Parietal lobe (tissue), 1 donor: ENCODE measurements around the gene APOL6. TPM values are rescaled to one million over a fixed set of nuclear protein-coding genes. Genes with fewer than 3 reads are reported as not detected.

Experiments
- total RNA-seq: library from RNA; depleted of rRNA; stranded (reverse); fragments of >200 nt; gene quantifications from one replicate; pipeline ENCODE4 v1.2.3, GENCODE V29; 2014

APOL6 gene, protein sequence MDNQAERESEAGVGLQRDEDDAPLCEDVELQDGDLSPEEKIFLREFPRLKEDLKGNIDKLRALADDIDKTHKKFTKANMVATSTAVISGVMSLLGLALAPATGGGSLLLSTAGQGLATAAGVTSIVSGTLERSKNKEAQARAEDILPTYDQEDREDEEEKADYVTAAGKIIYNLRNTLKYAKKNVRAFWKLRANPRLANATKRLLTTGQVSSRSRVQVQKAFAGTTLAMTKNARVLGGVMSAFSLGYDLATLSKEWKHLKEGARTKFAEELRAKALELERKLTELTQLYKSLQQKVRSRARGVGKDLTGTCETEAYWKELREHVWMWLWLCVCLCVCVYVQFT
- total RNA-seq: 0.63 TPM

DNA sequence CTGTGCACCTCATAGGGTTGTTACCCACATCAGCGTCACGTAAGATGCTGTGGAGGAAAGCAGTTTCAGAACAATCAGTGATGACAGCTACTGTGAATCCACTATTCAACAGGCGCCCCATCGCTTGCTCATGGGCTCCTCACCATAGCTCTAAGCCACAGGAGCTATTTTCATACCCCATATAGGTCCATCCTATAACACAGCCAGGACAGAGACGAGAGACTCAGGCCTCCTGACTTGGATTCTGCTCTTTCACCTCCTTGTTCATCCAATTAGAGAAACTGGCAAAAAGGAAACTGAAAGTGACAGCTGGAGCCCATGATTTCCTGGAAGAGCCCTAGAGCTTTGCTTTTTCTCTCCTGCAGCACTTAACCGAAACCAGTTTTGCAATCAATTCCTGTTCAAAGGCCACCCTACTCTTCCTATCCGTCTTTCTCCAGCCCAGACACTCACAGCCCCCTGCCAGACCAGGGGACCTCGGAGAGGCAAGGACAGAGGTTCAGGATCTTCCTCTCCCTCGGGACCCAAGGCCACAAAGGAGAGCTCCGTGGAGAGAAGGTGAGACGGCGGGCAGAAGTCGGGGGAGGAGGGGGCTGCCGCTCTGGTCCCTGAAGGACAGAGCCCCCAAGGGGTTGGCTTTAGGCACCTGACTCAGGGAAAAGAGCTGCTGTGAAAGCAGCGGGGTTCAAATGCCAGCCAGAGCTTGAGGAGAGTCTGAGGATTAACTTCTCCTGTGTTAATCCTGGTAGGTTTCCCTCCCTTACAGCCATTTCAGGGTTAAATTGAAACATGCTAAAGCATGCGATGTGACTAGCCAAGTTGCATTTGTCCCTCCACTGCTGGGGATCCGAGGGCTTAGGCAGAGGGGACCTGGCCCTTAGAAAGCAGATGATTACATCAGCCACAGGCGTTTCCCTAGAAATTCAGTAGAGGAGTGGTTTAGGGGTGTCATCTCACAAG lies at the start of gene APOL6:
Gene APOL6 (plus strand): TSS at position 381 of the 960 bp plus-strand sequence. CDS start 7,980 bp downstream, outside the sequence.

DNA sequence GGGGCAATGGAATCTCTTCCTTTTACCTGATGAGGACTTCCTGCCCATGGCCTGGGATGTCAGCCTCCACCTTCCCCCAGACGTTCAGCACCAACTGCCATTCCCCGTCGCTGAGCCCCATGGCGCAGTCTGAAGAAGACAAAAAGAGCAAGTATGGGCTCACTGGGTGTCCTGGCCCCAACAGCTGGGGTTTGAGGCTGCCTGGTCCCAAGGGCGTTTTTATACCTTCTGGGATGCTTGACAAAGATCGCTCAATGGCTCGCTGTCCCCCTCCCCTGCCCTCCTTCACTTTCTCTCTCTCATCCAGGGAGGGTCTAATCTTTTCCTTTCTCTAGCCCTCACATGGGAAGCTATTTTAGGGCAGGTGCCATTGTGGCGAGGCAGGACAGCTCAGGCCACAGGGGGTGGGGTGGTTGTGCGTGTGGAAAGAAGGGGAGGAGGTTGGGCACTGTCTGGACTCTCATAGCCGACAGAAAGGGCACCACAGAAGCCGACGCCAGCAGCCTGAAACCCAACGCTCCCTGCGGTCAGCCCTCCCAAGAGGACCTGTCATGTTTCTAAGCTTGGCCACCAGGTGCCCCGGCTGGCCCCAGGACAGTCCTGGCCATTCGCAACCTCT lies 31.0 kb upstream of the APOL6 start, which contains the start of gene MB:
Gene MB (minus strand): TSS at position 193 of the 619 bp plus-strand sequence. CDS start 72 bp downstream, at position 121.

DNA sequence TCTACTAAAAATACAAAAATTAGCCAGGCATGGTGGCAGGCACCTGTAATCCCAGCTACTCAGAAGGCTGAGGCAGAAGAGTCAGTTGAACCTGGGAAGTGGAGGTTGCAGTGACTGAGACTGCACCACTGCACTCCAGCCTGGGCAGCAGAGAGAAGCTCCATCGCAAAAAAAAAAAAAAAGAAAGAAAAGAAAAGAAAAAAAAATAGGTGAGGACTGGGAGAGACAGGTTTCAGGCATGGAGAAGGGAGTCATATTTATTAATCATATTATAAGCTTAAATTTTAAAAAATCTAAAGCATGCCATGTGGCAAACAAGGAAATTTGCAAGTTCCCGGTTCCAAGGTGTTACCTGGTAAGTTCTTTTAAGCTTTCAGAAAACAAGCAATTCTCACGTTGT lies 69.3 kb downstream of the APOL6 start, which contains the start of gene APOL5:
Gene APOL5 (plus strand): TSS at position 301 of the 400 bp plus-strand sequence. CDS start 0 bp downstream, at position 301.

Other genes starting within 250 kb of the APOL6 start
- gene MCM5, start 248.3 kb upstream of the APOL6 start, total RNA-seq: 26.3 TPM
- gene RASD2, start 107.6 kb upstream of the APOL6 start, total RNA-seq: 0.94 TPM
- gene MB, start 31.1 kb upstream of the APOL6 start, total RNA-seq: not detected
- not detected for gene APOL5, start 69.4 kb downstream of the APOL6 start, total RNA-seq